HL-60/S4 treated with retinoic acid at 250 ng/mL for 4 days and 3 days (cell line): ENCODE results near the gene PPIH.
"Not testable (repeated sequence)": the region's sequence is repeated elsewhere in the genome, so short reads cannot be mapped to it uniquely, and the experiment has no call there.

Experiments
- in situ Hi-C: fragments of 300-500 bp; cut with MboI; formaldehyde crosslinking; loops from 2 replicates; pipeline ENCODE4 v1.7.0; 2022; ENCODE audit warnings: low sequenced_read_pairs

PPIH gene

DNA sequence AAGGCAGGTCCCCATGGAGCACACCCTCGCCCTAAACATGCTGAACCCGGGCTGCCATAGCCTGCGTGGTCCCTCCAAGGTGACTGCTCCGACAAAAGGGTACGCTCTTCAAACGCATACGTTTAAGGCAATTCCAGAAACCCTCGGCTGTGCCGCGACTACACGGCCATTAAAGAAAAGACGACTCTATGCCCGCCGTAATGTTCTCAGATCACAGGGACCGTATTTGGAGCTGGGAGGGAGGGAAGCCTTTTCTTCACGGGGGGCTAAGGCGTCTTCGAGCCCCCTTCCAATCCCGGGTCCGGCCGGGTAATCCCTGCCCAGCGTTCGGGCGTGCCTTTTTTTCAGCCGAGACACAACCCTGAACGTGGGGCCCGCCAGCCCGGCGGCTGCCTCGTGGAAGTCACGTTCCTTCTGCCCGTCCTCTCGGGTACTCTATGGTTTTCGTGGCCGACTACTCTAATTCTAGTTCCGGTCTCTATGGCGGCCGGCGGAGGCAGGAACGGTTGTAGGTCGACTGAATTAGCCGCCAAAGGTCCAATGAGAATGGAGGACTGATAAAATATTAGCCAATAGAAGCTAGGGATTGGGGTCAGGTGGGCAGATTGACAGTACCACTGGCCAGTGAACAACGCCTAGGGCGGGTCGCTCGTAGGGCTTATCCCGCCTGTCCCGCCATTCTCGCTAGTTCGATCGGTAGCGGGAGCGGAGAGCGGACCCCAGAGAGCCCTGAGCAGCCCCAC lies 23.7 kb downstream of the PPIH start, which contains the start of gene YBX1:
TSS of gene YBX1 (plus strand) at position 678 of the 743 bp plus-strand sequence. CDS start 148 bp downstream, outside the sequence.
- in situ Hi-C loops, result no loop called here

DNA sequence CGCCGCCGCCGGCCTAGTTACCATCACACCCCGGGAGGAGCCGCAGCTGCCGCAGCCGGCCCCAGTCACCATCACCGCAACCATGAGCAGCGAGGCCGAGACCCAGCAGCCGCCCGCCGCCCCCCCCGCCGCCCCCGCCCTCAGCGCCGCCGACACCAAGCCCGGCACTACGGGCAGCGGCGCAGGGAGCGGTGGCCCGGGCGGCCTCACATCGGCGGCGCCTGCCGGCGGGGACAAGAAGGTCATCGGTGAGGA lies 24.2 kb downstream of the PPIH start:
- in situ Hi-C loops, result not testable (repeated sequence)

DNA sequence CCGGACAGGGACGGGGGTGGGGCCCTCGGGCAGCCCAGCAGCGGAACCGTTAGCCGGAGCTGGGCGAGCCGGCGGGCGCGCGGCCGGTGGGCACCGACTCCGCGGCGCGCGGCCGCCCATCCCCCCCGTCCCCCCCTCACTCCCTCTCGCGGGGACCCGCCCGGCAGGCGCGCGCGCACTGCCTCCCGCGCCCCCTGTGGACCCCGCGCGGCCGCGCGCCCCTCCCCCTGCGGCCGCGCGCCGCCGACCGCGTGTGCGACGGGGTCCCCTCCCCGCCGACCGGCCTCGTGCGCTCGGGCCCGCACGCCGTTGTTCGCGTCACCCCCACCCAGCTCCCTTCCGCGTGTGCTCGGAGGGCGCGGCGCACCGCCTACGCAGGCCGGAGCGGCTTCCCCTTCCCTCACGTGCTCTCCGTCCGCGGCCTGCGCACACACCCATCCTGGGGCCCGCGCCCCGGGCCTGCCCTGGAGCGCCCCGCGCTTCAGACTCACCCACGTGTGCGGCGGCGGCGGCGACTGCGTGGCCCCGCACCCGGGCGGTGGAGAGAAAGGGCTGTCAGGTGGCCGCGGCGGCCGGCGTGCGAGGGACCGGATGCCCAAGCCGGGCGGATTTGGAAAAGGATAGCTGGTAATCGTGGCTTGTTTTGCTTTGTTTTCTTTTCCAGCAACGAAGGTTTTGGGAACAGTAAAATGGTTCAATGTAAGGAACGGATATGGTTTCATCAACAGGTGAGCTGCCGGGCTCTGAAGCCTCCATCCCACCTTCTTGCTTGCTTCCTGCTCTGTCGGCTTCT lies 24.7 kb downstream of the PPIH start:
- in situ Hi-C loops, result no loop called here

DNA sequence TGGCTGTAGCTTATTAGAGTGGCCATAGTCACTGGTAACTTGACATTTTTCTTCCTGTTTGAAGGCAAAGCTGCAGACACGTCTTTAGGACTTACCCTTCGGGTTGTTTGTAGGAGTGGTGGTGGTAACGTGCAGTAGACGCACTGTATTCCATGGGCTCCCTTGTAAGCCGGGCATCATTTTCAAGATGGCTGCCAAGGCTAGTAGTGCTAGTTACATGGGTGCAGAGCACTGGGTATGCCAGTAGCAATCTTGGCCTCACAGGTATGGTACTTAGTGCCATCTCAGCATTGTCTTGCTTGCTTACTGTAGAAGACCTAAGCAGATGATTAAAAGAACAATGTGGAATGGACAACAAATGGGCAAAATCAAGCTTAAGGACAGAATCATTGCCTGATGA lies 25.9 kb downstream of the PPIH start:
- in situ Hi-C loops, result no loop called here

DNA sequence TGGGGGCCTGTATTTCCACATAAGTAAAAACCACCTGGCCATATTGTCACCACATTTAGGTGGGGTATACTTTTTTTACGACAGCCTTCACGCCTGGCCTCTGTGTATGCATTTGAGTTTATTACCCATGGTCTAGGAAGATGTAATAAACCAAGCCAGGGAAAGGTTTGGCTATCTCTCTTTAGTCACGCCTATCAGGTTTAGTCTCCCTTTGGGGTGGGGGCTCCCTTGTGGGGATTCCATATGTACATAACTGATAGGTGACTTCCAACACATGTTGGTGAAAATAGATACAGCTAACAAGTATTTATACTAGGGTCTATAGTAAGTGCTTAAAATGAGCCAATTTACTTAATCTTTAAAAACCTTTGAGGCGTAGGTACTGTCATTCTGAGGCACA lies 28.2 kb downstream of the PPIH start:
- in situ Hi-C loops, result no loop called here

DNA sequence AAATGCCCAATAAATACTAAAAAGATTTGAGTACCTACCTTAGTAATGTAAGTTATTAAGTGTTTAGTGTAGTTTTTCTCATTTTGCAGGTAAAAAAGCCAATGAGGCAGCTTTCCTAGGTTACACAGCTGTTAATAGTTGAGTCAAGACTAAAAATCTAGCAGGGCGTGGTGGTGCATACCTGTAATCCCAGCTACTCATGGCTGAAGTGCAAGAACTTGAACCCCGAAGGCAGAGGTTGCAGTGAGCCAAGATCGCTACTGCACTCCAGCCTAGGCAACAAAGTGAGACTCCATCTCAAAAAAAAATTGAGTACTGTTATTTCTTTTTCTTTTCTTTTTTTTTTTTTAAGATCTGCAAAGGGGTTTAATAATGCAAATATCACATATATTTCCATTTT lies 31.7 kb downstream of the PPIH start:
- in situ Hi-C loops, result no loop called here

DNA sequence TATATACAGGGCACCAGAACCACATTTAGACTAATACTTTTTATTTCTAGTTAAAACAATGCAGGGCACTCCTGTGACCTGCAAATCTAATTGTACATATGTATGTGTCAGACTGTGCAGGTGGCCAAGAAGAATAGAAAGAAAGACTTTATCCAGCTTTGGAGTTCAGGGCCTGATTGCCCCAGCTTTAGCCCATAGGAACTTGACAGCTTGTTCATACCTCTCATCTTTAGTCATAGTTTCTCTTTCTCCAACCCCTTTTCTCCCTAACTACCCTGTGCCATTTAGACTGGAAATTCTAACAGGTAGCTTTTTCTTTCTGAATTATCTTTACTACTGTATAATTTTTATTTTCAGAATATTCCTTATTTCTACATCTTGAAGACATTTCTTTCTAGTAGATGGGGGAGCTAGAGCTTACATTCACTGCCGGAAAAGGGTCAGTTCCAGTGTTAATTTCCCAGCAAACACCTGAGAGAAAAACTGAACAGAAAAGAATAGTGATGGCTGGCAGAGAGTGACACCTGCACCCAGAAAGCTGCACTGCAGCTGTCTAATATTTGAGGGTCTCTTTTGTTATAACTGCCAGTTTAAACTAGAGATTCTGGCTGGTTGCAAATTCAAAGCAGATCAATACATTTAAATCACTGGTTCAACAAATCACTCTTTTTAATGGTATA lies 32.4 kb downstream of the PPIH start:
- in situ Hi-C loops, result no loop called here

DNA sequence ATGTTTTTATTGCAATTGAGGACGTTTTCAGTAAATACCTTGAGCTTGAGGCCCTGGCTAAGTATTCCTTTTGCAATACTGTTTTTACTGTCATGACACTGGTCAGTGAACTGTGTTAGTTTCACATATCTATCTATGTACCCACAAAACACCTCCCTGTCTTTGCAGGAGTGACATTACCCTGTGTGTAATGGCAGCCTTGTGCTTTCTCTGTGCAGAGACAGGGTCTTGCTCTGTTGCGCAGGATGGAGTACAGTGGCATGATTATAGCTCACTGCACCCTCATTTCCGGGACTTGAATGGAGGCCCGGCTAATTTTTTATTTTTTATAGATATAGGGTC lies 32.9 kb downstream of the PPIH start:
- in situ Hi-C loops, result no loop called here

DNA sequence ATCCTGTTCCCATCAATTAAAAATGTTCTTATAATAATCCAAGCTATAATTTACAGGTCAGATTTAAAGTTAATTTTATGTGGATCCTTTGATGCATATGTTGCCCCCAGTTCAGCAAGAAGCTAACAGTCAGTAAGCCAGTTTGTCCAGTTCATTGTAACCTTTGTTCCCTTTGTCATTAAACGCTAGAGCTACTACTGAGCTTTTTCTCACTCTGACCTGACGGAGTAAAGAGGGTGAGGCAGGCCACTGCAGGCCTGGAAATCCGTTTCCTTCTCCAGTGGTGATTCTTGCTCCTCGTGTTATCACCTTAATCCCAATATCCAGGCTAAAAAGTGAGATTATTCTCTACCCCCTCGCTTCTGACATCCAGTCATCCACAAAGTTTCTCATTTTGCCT lies 34.2 kb downstream of the PPIH start:
- in situ Hi-C loops, result no loop called here

DNA sequence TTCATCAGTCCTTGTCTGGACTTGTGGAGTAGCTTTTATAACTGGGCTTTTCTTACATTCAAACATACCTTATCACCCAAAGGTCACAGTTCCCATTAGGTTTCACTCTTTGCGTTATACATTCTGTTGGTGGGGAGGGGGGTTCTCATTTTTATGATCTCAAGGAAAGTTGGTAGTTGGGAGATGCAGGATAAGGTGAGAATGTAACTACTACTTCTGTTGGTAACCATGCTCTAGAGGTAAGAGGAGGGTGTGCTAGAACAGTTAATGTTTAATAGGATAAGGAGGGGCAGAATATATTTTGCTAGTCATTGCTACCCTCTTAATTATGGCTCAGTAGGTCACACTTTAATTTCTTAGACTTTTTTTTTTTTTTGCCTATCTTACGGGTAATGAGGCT lies 34.7 kb downstream of the PPIH start:
- in situ Hi-C loops, result no loop called here

DNA sequence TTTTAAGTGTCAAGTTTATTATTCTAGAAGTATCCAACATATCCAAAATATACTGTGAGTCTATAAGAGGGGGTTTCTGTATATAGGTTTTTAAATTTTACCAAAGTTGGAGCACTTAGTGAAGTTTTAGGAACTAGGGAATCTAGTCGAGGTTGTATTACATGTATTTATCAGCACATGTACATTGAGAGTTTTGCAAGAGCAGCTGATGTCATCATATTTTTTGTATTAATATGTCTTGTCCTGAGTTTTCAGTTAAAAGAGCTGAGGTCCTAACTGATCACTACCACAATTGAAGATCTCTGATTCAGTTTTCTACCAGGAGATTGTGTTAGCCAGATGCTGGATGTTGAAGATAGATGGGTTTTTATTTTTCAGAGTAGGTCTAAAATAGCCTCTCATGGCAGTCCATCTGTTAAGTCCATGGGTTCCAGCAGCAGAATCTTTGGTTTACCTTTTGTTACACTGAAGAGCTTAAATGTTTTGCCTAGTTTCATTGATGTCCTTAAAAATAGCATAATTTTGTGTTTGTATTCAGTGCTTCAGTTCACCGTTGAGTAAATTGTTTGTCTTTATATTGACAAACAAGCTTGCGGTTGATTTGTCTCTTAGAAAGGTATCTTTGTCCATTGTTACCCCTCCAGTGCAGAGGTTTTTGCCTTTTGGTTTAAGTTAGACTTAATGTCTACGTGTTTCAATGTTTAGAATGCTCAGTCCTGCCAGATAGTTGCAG lies 40.0 kb downstream of the PPIH start:
- in situ Hi-C loops, result no loop called here

DNA sequence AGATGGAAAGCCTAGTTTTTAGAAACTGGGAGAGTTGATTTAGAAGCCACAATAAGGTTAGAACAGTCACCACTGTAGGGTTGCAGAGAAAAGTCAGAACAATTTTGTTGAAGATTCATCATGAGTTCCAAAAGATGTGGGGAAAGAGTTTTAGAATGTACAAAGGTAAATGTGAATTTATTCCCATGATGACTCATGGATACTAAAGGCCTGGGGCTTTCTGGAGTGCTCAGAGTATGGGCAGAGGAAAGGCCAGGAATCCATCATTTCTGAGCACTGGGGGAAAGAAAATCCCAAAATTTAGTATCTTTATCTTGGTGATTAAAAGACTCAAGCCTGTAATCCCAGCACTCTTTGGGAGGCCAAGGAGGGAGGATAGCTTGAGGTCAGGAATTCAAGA lies 41.8 kb downstream of the PPIH start:
- in situ Hi-C loops, result no loop called here

DNA sequence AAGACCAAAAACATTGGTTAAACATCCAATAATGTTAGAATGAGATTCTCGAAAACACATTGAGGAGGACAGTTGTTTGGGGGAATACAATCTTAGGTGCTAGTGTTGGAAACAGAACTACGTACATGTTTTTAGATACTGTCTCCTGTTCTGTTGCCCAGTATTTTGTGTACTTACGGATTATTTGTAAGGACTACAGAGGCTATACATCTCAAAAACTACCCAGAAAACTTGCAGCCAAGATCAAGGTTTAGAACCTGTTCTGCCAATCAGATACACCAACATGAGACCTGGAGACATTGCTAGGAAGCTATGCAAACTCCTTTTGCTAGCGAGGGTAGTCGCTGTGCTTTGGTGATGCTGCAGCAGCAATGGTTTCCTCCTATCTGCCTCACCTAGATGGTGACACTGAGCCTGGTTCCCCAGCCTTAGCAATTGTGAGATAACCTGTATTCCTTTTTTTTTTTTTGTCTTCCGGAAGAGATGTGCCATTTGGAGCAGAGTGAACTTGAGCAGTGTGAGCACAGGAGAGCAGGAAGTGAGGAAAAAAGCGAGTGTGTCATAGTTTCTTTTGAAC lies 45.8 kb downstream of the PPIH start:
- in situ Hi-C loops, result no loop called here

DNA sequence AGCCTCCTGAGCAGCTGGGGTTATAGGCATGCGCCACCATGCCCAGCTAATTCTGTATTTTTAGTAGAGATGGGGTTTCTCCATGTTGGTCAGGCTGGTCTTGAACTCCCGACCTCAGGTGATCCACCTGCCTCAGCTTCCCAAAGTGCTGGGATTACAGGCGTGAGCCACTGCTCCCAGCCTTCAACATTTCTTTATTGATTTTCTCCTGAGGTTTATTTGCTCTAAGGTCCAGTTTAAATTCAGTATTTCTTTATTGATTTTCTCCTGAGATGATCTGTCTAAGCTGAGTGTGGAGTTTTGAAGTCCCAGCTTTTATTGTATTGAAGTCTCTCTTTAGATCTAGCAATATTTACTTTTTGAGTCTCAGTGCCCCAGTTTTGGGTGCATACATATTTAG lies 54.6 kb downstream of the PPIH start:
- in situ Hi-C loops, result not testable (repeated sequence)

DNA sequence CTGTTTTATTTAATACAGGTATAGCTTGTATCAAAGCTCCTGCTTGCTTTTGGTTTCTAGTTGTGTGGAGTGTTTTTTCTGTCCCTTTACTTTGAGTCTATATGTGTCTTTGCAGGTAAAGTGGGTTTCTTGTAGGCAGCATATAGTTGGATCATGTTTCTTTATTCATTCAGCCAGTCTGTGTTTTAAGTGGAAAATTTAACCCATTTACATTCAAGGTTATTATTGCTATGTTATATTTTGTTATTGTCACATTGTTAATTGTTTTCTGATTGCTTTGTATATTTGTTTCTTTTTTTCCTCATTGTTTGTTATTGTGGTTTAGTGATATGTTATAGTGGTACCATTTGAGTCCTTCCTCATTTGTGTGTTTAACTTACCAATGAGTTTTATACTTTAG lies 55.1 kb downstream of the PPIH start:
- in situ Hi-C loops, result no loop called here

DNA sequence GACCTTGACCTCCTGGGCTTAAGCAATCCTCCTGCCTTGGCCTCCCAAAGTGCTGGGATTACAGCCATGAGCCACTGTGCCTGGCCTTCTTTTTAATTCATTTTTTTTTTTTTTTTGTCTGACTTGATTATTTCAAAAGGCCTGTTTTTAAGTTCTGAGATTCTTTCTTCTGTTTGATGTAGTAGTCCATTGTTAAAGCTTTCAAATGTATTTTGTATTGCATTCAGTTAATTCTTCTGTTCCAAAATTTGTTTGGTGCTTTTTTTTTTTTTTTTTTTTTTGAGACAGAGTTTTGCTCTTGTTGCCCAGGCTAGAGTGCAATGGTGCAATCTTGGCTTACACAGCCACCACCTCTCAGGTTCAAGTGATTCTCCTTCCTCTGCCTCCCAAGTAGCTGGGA lies 56.2 kb downstream of the PPIH start:
- in situ Hi-C loops, result not testable (repeated sequence)

DNA sequence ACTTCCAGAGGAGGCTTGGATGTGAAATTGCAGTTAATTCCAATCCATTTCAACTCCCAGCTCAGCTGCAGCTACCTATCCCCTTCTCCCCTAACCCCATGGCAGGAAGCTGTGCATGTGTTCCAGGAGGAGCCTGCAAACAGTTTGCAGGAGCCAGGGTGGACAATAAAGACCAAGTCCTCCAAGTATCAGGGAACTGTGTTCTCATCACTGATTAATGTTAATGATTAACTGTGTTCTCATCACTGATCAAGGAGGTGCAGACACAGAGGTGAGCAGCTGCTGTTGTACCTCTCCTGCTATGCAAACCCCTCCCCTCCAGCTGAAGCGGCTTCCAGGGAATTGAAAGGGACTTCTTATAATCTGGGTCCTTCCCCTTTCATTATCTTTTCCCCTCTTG lies 62.6 kb downstream of the PPIH start:
- in situ Hi-C loops, result no loop called here

DNA sequence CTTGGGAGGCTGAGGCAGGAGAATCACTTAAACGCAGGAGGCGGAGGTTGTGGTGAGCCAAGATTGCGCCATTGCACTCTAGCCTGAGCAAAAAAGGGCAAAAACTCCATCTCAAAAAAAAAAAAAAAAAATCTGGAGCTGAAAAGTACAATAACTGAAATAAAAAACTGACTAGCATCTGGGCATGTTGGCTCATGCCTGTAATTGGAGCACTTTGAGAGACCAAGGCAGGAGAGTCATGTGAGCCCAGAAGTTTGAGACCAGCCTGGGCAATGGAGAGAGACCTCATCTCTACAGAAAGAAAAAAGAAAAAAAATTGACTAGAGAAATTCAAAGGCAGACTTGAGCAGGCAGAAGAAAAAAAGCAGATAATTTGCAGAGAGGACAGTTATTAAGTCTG lies 63.7 kb downstream of the PPIH start:
- in situ Hi-C loops, result no loop called here

DNA sequence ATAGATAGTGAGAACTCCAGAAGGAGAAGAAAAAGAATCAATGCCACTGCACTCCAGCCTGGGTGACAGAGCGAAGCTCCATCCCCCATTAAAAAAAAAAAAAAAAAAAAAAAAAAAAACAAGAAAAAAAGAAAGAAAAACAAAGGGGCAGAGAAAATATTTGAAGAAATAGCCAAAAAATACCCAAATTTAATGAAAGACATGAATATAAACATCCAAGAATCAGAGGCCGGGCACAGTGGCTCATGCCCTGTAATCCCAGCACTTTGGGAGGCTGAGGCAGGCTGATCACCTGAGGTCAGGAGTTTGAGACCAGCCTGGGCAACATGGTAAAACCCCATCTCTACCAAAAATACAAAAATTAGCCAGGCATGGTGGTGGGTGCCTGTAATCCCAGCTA lies 64.2 kb downstream of the PPIH start:
- in situ Hi-C loops, result not testable (repeated sequence)

DNA sequence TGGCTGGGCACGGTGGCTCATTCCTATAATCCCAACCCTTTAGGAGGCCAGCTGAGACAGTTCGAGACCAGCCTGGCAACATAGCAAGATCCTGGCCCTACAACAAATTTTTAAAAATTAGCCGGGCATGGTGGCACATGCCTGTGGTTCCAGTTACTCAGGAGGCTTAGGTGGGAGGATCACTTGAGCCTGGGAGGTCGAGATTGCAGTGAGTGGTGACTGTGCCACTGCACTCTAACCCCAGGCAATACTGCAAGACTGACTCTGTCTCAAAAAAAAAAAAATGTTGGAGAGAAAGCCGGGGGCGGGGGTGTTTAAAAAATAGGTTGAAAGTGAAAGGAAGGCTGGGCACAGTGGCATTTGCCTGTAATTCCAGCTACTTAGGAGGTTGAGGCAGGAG lies 65.3 kb downstream of the PPIH start:
- in situ Hi-C loops, result no loop called here

DNA sequence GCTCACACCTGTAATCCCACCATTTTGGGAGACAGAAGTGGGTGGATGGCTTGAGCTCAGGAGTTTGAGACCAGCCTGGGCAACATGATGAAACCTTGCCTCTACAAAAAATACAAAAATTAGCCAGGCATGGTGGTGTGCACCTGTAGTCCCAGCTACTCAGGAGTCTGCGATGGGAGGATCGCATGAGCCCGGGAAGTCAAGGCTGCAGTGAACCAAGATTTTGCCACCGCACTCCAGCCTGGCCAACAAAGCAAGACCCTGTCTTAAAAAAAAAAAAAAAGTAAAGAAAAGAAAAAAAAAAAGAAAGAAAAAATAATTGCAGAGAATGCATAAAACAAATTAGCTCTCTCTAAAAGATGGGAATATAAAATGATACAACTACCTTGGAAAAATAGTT lies 67.6 kb downstream of the PPIH start:
- in situ Hi-C loops, result not testable (repeated sequence)
